ENCODE measurements around the gene TMEM169.

DNA sequence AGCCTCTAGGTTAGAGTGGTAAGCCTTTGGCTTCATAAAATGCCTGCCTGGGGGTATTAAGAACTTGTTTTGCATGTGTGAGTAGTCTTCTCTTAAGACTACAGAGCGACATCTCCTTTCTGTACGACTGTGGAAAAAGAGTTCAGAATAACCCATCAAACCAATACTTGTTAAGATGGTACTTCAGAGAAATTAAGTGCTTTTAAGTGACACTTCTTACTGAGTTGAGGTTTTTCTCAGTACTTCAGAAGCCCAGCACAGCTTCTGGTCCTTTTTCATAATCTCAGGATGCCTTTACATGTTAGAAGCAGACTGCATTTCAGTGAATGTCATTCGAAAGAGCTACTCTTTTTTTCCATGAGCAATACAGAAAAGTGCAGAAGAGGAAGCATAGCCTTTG lies 38.3 kb downstream of the TMEM169 start:
- TF ChIP-seq, protein P1, sequence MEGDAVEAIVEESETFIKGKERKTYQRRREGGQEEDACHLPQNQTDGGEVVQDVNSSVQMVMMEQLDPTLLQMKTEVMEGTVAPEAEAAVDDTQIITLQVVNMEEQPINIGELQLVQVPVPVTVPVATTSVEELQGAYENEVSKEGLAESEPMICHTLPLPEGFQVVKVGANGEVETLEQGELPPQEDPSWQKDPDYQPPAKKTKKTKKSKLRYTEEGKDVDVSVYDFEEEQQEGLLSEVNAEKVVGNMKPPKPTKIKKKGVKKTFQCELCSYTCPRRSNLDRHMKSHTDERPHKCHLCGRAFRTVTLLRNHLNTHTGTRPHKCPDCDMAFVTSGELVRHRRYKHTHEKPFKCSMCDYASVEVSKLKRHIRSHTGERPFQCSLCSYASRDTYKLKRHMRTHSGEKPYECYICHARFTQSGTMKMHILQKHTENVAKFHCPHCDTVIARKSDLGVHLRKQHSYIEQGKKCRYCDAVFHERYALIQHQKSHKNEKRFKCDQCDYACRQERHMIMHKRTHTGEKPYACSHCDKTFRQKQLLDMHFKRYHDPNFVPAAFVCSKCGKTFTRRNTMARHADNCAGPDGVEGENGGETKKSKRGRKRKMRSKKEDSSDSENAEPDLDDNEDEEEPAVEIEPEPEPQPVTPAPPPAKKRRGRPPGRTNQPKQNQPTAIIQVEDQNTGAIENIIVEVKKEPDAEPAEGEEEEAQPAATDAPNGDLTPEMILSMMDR (IDR thresholded peaks at IDR 0.05), result no peak
- TF ChIP-seq, protein P2, sequence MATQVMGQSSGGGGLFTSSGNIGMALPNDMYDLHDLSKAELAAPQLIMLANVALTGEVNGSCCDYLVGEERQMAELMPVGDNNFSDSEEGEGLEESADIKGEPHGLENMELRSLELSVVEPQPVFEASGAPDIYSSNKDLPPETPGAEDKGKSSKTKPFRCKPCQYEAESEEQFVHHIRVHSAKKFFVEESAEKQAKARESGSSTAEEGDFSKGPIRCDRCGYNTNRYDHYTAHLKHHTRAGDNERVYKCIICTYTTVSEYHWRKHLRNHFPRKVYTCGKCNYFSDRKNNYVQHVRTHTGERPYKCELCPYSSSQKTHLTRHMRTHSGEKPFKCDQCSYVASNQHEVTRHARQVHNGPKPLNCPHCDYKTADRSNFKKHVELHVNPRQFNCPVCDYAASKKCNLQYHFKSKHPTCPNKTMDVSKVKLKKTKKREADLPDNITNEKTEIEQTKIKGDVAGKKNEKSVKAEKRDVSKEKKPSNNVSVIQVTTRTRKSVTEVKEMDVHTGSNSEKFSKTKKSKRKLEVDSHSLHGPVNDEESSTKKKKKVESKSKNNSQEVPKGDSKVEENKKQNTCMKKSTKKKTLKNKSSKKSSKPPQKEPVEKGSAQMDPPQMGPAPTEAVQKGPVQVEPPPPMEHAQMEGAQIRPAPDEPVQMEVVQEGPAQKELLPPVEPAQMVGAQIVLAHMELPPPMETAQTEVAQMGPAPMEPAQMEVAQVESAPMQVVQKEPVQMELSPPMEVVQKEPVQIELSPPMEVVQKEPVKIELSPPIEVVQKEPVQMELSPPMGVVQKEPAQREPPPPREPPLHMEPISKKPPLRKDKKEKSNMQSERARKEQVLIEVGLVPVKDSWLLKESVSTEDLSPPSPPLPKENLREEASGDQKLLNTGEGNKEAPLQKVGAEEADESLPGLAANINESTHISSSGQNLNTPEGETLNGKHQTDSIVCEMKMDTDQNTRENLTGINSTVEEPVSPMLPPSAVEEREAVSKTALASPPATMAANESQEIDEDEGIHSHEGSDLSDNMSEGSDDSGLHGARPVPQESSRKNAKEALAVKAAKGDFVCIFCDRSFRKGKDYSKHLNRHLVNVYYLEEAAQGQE (IDR thresholded peaks at IDR 0.05; ENCODE audit: insufficient read depth in 1 of 2, low read depth in 2 of 2, low read length in 1 of 2), result no peak
- TF ChIP-seq SIN3A (IDR thresholded peaks at IDR 0.05; ENCODE audit: borderline replicate concordance, insufficient read depth, low read depth, low read length) (no peak), POLR2AphosphoS5 (IDR thresholded peaks at IDR 0.05; ENCODE audit: low read depth, low read length) (no peak), TCF7L2 (IDR thresholded peaks at IDR 0.05; ENCODE audit: low read depth, low read length) (no peak)

Data from Panc1 (cell line).